GM19099 (cell line): ENCODE data around the gene MAN1C1.

Experiments used
- POLR2A ChIP-seq: IDR thresholded peaks from 3 replicates; pipeline ENCODE4 v1.6.1; 2011; ENCODE audit warnings: low read depth; ENCODE audit not compliant: insufficient read length; ENCODE audit errors: extremely low read depth

Gene MAN1C1

GRCh38 chr1:25731626-25732370 lies 115.2 kb downstream of the MAN1C1 start:
- TF ChIP-seq POLR2A: no peak

DNA sequence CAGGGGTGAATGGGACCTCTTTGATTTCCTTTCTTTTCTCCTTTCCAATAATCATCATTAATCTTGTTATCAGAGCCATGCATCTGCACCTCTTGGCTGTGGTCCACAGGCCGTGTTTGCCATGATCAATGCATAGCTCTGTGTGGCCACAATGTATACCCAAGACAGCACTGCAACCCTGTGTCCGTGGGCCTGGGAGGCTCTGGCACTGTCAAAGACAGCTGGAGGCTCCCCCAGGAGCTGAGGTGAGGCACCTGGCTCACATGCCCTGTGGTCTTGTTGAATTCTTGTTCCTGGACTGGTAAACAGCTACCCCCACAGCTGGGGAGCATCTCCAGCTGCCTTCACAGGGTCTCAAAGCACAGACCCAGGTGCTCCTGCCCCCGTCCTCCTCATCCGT lies 116.2 kb downstream of the MAN1C1 start:
- no peak for TF ChIP-seq POLR2A

DNA sequence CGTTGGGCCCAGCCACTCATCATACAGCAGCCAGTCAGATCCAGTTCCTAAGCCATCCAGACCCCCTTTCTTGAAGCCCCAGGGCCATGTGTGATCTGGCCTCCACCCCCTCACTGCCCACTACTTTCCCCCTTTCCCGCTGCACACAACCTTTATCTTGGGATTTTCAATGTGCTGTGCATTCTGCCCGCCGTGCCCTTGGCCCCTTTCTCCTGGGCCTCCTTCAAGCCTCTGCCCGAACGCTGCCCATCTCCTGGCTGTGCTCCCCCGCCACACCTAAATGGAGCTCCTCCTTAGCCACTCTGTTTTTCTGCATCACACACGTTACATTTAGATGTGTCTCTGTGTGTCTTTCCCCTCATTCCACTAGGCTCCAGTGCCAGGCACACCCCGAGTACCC lies 116.7 kb downstream of the MAN1C1 start:
- TF ChIP-seq POLR2A: no peak

DNA sequence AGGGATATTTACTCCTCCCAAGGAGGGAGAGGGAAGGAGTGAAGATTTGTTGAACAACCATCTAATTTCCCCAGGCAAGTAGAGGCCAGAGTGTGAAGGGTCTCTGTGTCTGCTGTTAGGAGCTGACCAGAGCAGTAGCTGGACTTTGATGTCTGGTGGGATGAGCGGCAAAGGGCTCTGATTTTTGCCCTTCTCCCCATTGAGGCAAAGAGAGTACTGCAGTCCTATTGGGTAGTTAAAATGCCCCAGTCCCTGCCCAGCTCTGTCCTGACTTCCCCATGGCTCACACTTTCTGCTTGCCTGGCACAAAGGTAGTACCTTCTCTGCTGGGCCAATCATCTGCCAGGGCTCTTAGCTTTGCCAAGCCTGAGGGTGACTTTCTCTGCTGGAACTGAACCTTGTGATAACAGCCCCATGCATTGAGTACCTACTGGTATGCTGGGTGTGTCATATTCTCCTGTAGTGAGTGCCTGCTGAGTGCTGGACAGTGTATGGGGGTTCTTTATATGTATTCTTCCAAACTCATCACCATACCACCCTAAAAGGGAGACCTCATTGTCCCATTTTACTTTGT lies 119.5 kb downstream of the MAN1C1 start:
- TF ChIP-seq POLR2A: no peak

DNA sequence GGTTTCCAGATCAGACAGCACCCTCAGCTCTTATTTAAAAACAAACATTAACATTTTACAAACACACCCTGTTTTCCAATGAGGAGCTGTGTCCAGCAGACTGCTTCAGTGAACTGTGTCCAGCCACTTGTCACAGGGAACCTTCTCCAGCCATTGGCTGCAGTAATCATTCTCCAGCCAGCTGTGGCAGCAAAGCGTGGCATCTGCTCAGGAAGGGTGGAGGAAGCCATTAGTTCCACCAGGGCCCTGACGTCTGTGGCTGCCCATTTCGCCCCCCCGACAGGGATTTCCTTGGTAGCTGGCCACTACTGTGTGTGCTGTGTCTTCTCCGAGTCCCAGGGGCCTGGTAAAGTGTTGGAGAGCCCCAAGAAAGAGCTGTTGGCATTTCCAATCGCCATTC lies 120.5 kb downstream of the MAN1C1 start:
- TF ChIP-seq POLR2A: no peak

DNA sequence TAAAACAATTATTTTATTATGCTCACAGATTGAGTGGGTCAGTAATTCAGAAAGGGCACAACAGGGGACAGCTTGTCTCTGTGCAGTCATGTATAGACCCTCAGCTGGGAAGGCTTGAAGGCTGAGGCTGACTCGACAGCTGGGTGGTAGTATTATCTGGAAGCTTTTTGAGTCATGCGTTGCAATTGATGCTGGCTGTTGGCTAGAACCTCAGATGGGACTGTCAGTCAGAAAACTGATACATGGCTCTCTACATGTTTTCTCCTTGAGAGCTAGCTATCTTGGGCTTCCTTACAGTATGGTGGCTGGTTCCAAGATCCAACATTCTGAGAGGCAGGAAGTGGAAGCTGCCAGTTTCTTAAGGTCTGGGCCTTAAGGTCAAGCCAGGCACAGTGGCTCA lies 121.9 kb downstream of the MAN1C1 start:
- TF ChIP-seq POLR2A: no peak

DNA sequence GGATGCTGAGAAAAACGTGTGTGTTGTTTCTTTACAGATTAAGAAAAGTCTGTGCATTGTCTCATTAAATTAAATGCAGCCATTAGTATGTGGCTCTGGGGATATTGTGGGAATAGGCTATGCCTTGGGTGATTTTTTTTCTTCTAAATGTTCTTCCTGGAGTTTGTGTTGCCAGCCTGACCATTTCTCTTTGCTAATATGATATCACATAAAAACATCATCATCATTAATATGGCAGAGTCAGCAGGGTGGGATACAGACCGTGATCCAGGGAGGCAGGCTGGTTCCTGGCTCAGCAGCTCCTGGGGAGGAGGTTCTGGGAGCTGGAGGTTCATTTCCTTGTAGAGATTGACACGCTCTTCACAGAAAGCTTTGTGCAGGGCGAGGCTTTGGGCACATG lies 122.8 kb downstream of the MAN1C1 start:
- no peak for TF ChIP-seq POLR2A

GRCh38 chr1:25740071-25740470 lies 123.5 kb downstream of the MAN1C1 start:
- TF ChIP-seq POLR2A: no peak

DNA sequence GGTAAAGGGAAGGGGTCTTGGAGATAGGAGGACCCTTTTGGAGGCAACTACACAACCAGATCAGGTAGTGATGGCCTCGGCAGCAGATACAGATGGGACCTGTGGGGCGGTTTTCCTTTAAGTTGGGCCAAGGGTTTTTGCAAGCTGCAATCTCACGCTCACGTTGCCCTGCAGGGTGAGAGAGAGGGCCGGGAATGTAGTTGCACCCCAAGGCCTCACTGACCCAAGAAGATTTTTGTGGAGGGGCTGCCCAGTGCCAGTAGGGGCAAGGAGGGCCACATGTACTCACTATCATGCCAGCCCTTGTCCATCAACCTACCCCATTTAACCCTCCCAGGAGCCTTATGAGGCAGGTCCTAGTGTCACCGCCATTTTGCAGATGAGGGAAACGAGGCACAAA lies 125.7 kb downstream of the MAN1C1 start:
- TF ChIP-seq POLR2A: no peak

DNA sequence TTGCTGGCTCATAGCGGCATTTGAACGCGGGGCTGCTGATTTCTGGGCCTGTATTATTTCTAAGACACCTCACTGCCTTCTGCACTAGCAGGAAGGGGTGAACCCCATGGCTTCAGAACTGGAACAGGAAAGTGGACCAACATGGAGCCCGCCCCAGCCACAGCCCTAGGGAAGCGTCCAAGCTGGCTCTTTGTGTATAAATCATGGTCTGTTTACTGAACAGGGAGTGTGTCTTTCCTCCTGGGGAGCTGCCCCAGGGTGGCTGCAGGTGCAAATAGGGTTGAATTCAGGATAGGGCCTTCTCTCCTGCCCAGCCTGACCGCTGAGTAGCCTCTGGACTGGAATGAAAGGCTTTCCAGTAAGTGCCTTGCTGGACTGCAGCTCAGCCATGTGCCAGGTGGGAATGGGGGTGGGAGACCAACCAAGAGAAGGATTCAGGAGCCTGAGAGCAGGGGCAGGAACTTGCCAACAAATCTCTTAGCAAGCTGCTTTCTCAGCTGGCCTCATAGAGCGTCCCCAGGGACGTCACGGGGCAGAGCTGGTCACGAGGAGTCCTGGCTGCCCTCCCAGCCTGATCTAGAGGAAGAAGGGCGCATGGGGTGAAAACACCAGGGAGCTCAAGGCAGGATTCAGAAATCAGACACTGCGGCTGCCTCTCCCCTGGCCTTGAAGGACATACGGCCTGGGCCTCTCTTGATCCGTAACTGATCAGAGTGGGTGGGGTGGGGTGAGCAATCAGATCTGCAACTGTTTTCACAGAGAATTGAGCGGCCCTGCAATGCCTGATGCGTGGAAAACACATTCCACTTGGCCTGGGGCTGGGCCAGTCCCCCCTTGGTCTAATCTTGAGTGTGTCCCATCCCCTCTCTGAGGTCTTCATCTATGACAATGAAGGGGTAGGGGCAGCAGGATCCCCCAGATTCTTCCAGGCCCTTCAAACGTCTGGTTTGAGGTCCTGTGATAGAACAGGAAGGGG lies 126.9 kb downstream of the MAN1C1 start:
- TF ChIP-seq POLR2A: no peak

GRCh38 chr1:25744140-25744581 lies 127.6 kb downstream of the MAN1C1 start:
- no peak for TF ChIP-seq POLR2A

GRCh38 chr1:25744636-25745425 lies 128.2 kb downstream of the MAN1C1 start:
- TF ChIP-seq POLR2A: no peak

- no peak for TF ChIP-seq POLR2A
Observed at GRCh38 chr1:25746299-25747045, 129.9 kb downstream of the MAN1C1 start.
